ENCODE measurements around the gene ASTL. TPM values are rescaled to one million over a fixed set of nuclear protein-coding genes. Genes with fewer than 3 reads are reported as not detected.
"Not testable (repeated sequence)": the region's sequence is repeated elsewhere in the genome, so short reads cannot be mapped to it uniquely, and the experiment has no call there.

Gene ASTL
- total RNA-seq, 1 donor from 2014 or later, result not detected

GRCh38 chr2:96142217-96143113 lies 4.2 kb upstream of the ASTL start:
- no peaks in the 10 kb centered on the region for H3K9me3 Mint-ChIP-seq (ENCODE audit: low read depth)
- peaks cover 4% of the 10 kb centered on the region for H3K27me3 Mint-ChIP-seq (ENCODE audit: low read depth)
- H3K27ac Mint-ChIP-seq (ENCODE audit: unreplicated experiment), result no peak overlapping the region
- DNase-seq (ENCODE audit: low spot score), result peak; percentile 85
- H3K4me1 Mint-ChIP-seq (ENCODE audit: low read depth), result peaks cover 7% of the 10 kb centered on the region
- no peak for TF ChIP-seq CTCF (IDR thresholded peaks at IDR 0.05)
- no peaks in the 10 kb centered on the region for H3K36me3 Mint-ChIP-seq (ENCODE audit: low read depth)
- H3K4me3 Mint-ChIP-seq (ENCODE audit: unreplicated experiment), result no peak overlapping the region

- not testable (repeated sequence) for H3K9me3 Mint-ChIP-seq (ENCODE audit: low read depth); H3K27me3 Mint-ChIP-seq (ENCODE audit: low read depth); H3K27ac Mint-ChIP-seq (ENCODE audit: unreplicated experiment); H3K4me3 Mint-ChIP-seq (ENCODE audit: unreplicated experiment); H3K4me1 Mint-ChIP-seq (ENCODE audit: low read depth); DNase-seq (ENCODE audit: low spot score); H3K36me3 Mint-ChIP-seq (ENCODE audit: low read depth)
Measured at GRCh38 chr2:96141624-96141967, 3.3 kb upstream of the ASTL start.

GRCh38 chr2:96140941-96141623 lies 2.8 kb upstream of the ASTL start:
- no peak overlapping the region for H3K27ac Mint-ChIP-seq (ENCODE audit: unreplicated experiment)
- TF ChIP-seq CTCF (IDR thresholded peaks at IDR 0.05), result no peak
- H3K9me3 Mint-ChIP-seq (ENCODE audit: low read depth), result no peaks in the 10 kb centered on the region
- DNase-seq (ENCODE audit: low spot score), result peak; percentile 41
- no peaks in the 10 kb centered on the region for H3K36me3 Mint-ChIP-seq (ENCODE audit: low read depth)
- peaks cover 7% of the 10 kb centered on the region for H3K4me1 Mint-ChIP-seq (ENCODE audit: low read depth)
- no peak overlapping the region for H3K4me3 Mint-ChIP-seq (ENCODE audit: unreplicated experiment)
- H3K27me3 Mint-ChIP-seq (ENCODE audit: low read depth), result peaks cover 10% of the 10 kb centered on the region

- peaks cover 22% of the 10 kb centered on the region for H3K27me3 Mint-ChIP-seq (ENCODE audit: low read depth)
- H3K9me3 Mint-ChIP-seq (ENCODE audit: low read depth), result no peaks in the 10 kb centered on the region
Measured at GRCh38 chr2:96139181-96139758, 968 bp upstream of the ASTL start.

More at GRCh38 chr2:96139181-96139758, 968 bp upstream of the ASTL start:
- Mint-ChIP-seq H3K4me1 (ENCODE audit: low read depth) (peaks cover 2% of the 10 kb centered on the region), H3K27ac (ENCODE audit: unreplicated experiment) (no peak overlapping the region), H3K4me3 (ENCODE audit: unreplicated experiment) (no peak overlapping the region), H3K36me3 (ENCODE audit: low read depth) (no peaks in the 10 kb centered on the region)
- no peak for TF ChIP-seq CTCF (IDR thresholded peaks at IDR 0.05)
- peak; percentile 35 for DNase-seq (ENCODE audit: low spot score)

Measured in chondrocyte (in vitro differentiated cells).